Nephron progenitor cell (in vitro differentiated cells): ENCODE results near the gene CCNY.
A peak's percentile ranks its signal among the peaks of the same experiment; 100 is the strongest.

Experiments used
- DNase-seq: peaks from one replicate; pipeline ENCODE4 v3.0.0; 2021
- H3K27ac Mint-ChIP-seq: 2 replicates; pipeline ENCODE4 v1.8.0; 2021; ENCODE audit warnings: mild to moderate bottlenecking, moderate library complexity, mixed read lengths
- H3K27me3 Mint-ChIP-seq: 2 replicates; pipeline ENCODE4 v1.8.0; 2021; ENCODE audit warnings: mild to moderate bottlenecking, low read depth, mixed read lengths; ENCODE audit not compliant: poor library complexity
- H3K36me3 Mint-ChIP-seq: 2 replicates; pipeline ENCODE4 v1.8.0; 2021; ENCODE audit warnings: low read depth, mixed read lengths
- H3K4me1 Mint-ChIP-seq: 2 replicates; pipeline ENCODE4 v1.8.0; 2021; ENCODE audit warnings: mixed read lengths
- H3K4me3 Mint-ChIP-seq: 2 replicates; pipeline ENCODE4 v1.8.0; 2021; ENCODE audit warnings: mild to moderate bottlenecking, moderate library complexity, mixed read lengths
- H3K9me3 Mint-ChIP-seq: 2 replicates; pipeline ENCODE4 v1.8.0; 2021; ENCODE audit warnings: mild to moderate bottlenecking, moderate library complexity, mixed read lengths
- CTCF ChIP-seq: fragments of 200-600 bp; sonication (generic); IDR thresholded peaks from 2 replicates; pipeline ENCODE4 v1.5.0; 2021; ENCODE audit warnings: antibody characterized with exemption

Gene CCNY

GRCh38 chr10:35495521-35496119 is 159.3 kb downstream of the CCNY start:
- peak overlapping the region; percentile 18 for H3K27ac Mint-ChIP-seq

GRCh38 chr10:35497909-35498308 is 161.6 kb downstream of the CCNY start:
- Mint-ChIP-seq H3K9me3 (no peaks in the 10 kb centered on the region), H3K27me3 (peaks cover 2% of the 10 kb centered on the region), H3K4me1 (peaks cover 17% of the 10 kb centered on the region), H3K4me3 (no peak overlapping the region), H3K27ac (no peak overlapping the region), H3K36me3 (no peaks in the 10 kb centered on the region)
- no peak for DNase-seq
- no peak for TF ChIP-seq CTCF

More at GRCh38 chr10:35495521-35496119, 159.3 kb downstream of the CCNY start:
- Mint-ChIP-seq H3K27me3 (peaks cover 2% of the 10 kb centered on the region), H3K4me1 (peaks cover 28% of the 10 kb centered on the region), H3K36me3 (no peaks in the 10 kb centered on the region), H3K9me3 (no peaks in the 10 kb centered on the region), H3K4me3 (no peak overlapping the region)
- TF ChIP-seq CTCF, result no peak
- no peak for DNase-seq

- no peaks in the 10 kb centered on the region for H3K36me3 Mint-ChIP-seq
- H3K27ac Mint-ChIP-seq, result no peak overlapping the region
- no peak overlapping the region for H3K4me3 Mint-ChIP-seq
- no peak for TF ChIP-seq CTCF
- peaks cover 9% of the 10 kb centered on the region for H3K4me1 Mint-ChIP-seq
- no peak for DNase-seq
- peaks cover 2% of the 10 kb centered on the region for H3K27me3 Mint-ChIP-seq
- no peaks in the 10 kb centered on the region for H3K9me3 Mint-ChIP-seq
Measured at GRCh38 chr10:35498693-35499092, 162.4 kb downstream of the CCNY start.

GRCh38 chr10:35501923-35502322 is 165.6 kb downstream of the CCNY start:
- H3K27me3 Mint-ChIP-seq, result peaks cover 2% of the 10 kb centered on the region
- no peaks in the 10 kb centered on the region for H3K4me1 Mint-ChIP-seq
- TF ChIP-seq CTCF, result no peak
- no peak overlapping the region for H3K4me3 Mint-ChIP-seq
- no peaks in the 10 kb centered on the region for H3K36me3 Mint-ChIP-seq
- H3K27ac Mint-ChIP-seq, result no peak overlapping the region
- no peak for DNase-seq
- H3K9me3 Mint-ChIP-seq, result no peaks in the 10 kb centered on the region

- Mint-ChIP-seq H3K27ac (peak overlapping the region; percentile 47), H3K4me3 (no peak overlapping the region)
- no peak for DNase-seq
Measured at GRCh38 chr10:35502692-35503091, 166.4 kb downstream of the CCNY start.

More at GRCh38 chr10:35502692-35503091, 166.4 kb downstream of the CCNY start:
- TF ChIP-seq CTCF, result no peak
- H3K27me3 Mint-ChIP-seq, result peaks cover 2% of the 10 kb centered on the region
- no peaks in the 10 kb centered on the region for H3K4me1 Mint-ChIP-seq
- H3K9me3 Mint-ChIP-seq, result no peaks in the 10 kb centered on the region
- no peaks in the 10 kb centered on the region for H3K36me3 Mint-ChIP-seq
